HG03159 (cell line): Measurements from ENCODE around the gene GTF3C1.

Experiments used
- ATAC-seq: cut with Tn5 transposase; IDR thresholded peaks from one replicate; pipeline ENCODE4 v1.9.1; 2021; ENCODE audit warnings: mild to moderate bottlenecking, moderate library complexity; ENCODE audit not compliant: unreplicated experiment

GTF3C1 gene

DNA sequence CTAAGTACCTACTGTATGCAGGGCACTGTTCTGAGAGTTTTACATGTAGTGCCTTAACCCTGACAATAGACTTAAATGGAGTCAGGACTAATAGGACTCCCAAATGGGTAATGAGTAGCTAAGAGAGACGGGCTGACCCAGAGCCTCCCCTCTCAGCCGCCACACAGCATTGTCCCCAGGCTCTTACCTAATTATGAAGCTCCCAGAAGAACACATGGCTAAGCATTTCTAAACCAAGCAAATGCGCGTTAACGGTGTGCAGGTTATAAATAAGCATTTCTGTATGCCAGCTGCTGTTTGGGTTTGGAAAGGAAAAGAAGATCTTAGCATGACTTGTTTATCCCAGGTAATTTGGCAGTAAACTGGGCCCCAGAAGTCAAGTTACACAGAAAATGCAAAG lies 14.5 kb upstream of the GTF3C1 start:
- ATAC-seq, result no peak

DNA sequence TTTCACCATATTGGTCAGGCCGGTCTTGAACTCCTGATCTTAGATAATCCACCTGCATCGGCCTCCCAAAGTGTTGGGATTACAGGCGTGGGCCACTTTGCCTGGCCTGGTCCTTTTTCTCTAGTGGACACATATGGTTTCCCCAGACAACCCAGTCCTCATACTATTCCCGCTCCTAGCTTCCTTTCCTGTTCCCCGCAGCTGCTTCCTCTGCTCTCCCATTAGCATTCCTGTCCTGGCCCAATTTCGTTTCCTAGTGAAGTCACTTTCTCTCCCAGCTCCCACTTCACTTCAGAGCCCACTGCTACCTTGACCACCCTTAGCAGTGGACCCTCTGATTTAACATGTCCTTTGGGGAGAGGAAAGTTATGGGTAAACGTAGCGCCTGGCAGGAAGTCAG lies 11.5 kb upstream of the GTF3C1 start:
- ATAC-seq, result no peak

DNA sequence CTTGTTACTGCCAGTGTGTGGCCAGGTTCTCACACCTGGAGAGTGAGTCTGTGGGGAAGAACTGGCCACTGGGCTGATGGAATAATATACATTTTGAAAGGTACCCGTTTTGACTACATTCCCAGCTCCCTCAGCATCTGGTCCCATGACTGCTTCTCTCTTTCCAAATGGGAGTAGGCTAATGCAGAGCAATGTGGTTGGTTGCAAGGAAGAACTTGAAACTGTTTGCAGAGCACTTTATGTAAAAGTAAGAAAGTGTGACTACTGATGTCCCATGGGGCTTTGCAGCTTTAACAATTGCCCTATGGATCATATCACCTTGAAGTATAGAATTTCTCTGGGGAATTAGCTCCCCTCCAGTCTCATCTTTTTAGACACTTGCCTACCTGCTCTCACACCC lies 9.2 kb upstream of the GTF3C1 start:
- ATAC-seq, result no peak

DNA sequence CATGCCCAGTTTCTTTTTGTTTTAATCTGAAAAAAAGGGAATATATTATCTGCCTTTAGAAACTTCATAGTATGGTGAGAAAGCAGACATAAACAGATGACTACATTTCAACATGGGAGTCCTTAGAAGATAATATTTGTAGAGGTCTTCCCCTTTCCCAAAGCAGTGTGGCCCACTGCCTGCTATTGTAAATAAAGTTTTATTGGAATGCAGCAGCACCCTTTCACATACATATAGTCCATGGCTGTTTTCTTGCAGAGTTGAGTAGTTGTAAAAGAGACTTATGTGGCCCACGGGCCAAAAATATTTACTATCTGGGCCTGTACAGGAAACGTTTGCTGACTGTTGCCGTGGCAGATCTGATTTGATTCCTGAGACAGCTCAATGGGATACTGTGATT lies 8.7 kb upstream of the GTF3C1 start:
- ATAC-seq, result no peak

DNA sequence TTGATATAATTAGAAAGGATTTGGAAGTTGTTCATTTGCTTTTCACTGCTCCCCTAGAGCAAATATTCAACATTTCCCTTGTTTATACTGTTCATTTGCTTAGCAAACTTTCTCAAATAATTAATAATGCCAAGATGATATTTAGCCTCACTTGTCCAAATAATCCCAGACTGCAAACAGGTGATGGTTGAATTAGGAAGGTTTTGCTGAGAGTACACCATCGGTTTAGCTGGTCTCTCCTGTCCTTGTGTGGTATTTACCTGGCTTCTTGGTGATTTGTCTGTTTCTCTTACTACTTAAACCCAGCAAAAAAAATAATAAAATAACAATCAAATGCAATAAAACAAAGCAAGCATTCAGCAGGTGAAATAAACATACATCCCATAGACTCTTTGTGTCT lies 6.8 kb upstream of the GTF3C1 start:
- no peak for ATAC-seq

DNA sequence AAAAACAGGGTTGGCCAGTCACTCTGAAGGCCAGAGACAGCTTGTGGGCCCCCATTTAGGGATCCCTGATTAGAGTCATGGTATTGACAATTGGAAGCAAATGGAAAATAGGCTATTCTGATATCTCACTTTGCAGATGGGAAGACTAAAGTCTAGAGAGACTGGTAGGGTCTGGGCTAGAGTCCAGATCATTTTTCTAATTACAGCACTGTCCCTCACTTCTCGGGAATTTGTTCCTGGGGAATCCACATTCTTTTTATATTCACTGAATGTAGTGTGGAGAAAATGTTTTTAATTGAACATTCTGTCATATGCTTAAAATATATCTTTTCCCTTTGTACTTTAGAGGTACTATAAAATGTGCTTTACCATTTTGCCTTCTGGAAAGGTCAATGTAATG lies 1.3 kb upstream of the GTF3C1 start:
- ATAC-seq, result no peak

DNA sequence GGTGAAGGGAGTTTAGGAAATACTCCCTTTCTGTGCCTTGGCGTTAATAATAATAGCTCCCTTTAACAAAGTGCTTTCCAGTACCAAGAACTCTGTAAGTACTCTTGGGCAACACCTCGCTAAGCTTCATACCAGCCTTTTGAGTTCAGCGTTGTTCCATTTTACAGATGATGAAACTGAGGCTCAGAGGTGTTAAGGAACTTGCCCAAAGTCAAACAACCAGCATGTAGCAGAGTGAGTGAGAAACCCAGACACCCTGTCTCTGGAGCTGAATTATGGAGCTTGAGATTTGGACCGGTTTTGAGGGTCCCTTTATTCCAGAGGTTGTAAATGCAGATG lies 838 bp upstream of the GTF3C1 start:
- ATAC-seq, result no peak

DNA sequence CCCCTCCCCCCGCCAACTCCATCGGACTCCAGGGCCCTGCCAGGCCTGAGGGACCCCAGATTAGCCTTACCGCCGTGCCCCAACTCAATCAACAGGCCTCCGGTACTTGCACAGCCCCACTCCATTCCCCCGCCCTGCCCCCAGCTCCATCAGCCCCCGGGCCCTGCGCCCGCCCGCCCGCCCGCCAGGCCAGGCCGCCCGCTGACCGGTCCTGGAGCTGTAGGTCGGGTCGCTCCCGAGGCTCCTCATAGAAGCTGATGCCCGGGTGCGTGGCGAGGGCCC lies 308 bp downstream of the GTF3C1 start:
- ATAC-seq, result peak; percentile 30

DNA sequence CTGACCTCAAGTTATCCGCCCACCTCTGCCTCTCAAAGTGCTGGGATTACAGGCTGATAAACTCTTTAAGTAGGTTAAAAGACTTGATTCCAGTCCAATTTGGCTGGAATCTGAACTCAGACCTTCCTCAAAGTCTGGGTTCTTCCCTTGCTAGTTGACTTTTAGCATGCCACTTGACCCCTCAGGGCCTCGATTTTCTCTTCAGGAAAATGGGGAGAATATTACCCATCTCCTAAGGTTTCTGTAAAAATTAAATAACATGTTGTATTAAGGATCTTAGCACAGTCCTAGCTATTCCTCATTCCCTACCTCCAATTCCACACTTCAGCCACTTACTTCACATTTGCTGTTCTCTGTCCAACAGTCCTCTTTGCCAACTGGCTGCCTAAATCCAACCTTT lies 1.9 kb downstream of the GTF3C1 start:
- no peak for ATAC-seq

DNA sequence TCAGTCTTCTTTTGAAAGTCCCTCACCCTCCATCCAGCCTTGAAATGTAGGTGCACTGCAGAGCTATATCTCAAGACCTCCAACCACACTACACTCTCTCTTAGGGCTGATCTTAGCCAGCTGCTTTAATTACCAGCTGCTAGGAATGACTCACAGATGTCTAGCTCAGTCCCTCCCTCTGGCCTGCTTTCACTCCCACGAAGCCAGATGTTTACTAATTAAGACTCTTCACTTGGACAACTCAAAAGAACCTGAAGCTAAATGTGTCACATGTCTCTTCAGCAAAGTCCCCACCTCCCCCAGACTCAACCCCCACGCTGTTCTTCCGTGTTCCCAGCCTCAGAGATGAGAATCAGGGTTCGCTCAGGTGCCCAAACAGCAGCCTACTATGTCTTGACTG lies 2.6 kb downstream of the GTF3C1 start:
- no peak for ATAC-seq

DNA sequence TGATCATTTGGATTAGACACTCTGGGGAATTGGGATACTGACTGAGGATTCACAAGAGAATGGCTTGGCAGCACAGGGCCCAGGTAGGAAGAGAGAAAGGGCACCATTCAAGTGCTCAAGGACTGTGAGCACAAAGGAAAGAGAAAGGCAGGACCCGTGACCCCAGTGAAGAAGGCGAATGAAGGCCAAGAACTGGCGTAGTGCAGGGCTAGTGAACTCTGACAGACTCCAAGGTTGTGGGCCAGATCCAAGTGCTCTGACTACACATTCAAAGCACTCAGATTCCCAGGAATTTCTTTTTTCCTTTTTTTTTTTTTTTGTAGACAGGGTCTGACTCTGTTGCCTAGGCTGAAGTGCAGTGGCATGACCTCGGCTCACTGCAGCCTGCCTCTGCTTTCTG lies 5.0 kb downstream of the GTF3C1 start:
- no peak for ATAC-seq

DNA sequence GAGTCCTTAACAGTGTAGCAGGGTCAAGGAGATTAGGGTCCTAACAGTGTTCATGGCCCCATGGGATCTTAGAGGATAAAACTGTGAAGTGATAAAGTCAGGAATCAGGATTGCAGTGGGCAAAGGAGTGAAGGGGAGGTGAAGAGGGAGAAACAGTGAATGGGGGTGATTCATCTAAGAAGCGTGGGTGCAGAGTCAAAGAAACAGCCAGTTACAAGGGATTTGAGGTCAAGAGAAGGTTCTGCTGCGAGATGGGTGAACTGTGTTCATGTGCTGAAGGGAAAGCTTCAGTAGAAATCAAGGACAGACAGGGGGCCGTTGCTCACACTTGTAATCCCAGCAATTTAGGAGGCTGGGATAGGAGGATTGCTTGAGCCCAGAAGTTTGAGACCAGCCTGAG lies 5.9 kb downstream of the GTF3C1 start:
- no peak for ATAC-seq

DNA sequence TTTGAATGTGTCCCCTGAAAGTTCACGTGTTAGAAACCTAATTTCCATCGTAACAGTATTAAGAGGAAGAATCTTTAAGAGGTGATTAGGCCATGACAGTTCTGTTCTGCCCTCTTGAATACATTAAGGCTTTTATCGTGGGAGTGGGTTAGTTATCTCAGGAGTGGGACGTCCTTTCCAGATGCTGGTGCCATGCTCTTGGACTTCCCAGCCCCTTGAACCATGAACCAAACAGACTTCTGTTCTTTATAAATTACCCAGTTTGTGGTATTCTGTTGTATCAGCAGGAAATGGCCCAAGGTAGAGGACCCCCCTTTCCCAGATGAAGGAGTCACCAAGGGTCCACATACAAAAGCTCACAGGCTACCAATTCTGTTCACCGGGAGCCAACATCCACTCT lies 10.1 kb downstream of the GTF3C1 start:
- ATAC-seq, result no peak

DNA sequence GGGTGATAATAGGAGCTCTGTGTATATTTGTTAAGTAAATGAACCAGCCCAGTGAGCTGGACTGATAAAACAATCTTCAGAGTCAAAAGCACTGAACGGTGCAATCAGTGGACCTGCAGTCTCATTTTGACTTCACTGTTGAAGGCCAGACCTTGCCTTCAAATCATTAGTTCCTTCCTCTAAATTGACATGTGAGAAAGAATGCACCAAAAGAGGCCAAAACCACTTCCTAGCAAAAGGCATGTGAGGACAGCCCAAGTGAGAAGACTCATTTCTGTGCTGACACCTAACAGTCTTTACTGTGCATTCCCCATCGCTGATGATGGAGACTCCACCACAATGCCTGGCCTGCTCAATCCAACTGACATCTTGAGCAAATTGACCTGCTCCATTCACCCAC lies 10.6 kb downstream of the GTF3C1 start:
- no peak for ATAC-seq

DNA sequence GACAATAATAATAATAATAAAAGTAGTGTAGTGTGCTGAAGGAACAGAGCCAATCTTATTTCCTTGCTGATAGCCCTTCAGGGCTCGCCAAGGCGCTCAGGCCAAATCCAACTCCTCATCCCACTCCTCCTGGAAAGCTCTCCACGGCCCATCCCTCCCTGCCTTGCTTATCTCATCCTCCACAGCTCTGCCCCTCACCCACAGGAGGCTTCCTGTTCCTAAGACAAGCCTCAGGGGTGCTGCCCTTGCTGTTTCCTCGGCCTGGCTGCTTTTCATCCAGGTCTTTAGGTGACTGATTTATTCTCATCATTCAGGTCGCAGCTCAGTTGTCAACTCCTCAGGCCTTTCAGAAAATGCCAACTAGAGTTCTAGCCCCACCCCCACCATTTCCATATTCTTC lies 11.2 kb downstream of the GTF3C1 start:
- no peak for ATAC-seq

DNA sequence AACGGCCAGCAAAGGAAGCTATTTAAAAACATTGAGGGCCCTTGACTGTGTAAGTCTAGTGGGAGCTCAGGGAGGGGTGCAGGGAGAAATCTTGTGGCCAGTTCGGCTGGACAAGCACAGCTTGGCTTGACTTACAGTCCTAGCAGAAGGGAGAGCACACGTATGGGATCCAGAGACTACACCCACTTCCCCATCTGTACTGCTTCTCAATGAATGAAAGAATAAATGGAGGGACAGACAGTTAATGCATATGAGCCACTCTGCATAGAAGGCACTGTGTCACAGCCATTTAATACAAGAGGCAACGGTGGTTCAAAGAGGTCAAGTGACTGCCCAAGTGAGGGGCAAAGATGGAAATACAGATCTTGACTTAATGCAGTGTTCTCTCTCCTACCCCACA lies 15.5 kb downstream of the GTF3C1 start:
- no peak for ATAC-seq

DNA sequence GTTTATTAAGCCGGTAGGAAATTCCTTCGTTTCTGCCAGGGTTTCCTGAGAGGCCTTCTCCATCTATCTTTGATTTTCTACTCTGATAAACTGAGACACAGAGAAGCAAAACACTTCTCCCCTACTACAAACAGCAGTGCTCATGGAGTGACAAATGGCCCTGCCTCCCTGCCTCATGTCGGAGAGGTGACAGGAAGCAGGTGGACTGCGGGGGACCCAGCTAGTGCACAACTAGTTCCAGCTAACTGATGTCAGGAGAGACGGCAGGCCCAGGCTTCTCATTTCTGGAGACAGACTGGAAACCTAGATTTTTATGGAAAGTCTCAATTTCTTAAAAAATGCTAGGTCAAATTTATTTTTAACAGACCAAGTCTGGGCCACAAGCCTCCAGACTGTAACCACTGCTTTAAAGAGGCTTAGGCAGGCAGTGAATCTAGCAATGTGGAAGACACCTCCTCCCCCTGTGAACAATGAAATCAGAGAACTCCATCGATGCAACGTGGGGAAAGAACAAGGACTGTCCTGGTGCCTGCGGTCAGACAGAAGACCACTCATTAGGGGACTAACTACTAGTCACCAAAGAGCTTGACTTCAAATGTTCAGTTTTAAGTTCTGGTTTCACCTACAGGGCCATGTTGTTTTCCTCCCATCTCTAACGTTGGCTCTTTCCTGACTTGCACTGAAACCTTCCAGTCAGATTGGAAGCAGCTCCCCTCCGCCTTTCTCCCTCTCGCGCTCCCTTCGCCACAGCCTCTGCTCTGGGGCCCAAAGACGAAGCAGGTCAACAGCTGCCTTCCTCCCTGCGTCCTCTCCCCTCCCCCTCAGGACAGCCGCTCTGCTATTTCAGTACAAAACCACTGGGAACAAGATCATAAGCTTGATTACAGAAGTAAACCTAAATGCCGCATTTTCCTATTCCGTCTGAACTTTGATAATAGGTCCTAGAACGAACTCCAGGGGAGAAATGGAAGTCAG lies 17.6 kb downstream of the GTF3C1 start:
- ATAC-seq, result no peak

DNA sequence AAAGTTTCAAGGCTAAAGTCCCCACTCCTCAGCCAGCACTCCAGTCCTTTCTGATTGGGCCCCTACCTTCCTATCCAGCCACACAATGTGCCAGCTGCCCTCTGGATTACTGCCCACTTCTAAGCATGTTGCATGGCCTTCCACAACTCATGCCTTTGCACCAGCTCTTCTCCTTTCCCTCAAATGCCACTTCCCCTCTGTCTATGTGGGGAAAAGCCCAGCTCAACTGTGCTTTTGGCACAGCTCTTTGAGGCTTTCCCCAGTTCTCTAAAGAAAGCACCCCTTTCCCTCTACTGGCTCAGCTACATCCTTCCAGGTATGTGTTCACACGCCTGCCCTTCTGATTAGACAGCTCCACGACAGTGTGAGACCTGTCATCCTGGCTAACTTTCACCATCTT lies 18.5 kb downstream of the GTF3C1 start:
- no peak for ATAC-seq

DNA sequence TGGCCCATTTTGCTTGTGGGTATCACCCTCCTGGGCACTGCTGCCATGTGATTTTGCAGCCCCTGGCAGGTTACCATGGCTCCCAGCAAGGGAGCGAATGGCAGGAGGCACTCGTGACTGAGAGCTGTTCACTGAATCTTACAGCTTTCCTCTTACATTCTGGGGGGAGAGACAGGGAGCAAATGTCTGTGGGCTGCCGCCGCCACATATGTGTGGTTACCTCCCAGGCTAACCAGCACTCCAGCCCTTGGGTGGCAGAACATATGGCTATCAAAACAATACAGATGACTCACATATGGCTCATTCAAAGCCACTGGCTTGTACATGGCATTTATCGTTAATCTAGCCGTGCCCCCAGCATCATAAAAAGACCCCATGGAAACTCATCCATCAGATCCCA lies 19.8 kb downstream of the GTF3C1 start:
- ATAC-seq, result no peak

DNA sequence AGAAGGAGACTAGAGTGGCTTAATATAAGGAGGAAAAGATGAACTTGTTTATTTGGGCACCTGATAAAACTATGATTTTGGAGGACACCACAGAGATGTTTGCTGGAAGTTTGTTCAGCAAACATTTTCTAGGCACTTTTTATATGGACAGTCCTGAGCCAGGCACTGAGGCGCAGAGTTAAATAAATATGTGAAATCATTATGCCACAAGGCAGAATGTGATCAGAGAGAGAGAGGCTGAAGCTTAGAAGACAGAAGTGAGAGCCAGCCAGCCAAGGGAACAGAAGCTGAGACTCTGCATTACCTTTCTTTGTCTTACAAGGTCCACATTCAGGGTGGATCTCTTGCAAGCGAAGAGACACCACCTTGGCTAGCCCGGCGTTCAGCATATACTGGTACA lies 21.4 kb downstream of the GTF3C1 start:
- no peak for ATAC-seq

DNA sequence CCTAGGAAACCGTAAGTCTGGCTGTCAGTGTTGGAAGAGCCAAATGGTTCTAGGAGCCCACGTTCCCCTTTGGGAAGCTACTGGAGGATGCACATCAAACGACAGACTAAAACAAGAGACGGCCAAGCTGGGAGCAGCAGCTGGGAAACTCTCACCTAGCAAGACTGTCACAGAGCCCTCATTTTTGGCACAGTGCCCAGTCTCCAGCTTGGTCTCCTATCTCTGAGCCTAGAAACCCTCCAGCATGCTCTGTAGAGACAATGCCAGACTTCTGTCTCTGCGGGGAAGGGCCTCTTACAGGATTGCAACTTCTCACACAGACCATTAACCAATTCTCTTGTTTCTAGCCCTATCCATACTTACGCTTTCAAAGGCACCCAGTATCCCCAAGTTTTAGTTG lies 23.5 kb downstream of the GTF3C1 start:
- ATAC-seq, result no peak

DNA sequence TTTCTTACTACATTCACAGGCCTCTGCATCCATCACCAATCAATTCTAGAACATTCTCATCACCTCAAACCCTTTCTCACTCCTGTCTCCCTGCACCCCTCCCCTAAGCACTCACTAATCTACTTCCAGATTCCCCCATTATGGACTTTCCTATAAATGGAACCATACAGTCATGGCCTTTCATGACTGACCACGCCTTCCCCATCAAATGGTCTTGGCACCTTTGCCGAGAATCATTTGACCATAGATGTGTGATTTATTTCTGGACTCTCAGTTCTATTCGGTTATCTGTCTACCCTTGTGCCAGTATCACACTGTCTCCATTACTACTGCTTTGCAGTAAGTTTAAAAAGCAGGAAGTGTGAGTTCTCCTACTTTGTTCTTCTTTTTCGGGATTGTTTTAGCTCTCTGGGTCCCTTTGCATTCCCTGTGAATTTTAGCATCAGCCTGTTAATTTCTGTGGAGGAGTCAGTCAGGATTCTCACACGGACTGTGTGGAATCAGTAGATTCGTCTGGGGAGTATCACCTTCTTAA lies 27.5 kb downstream of the GTF3C1 start:
- no peak for ATAC-seq
